ENCODE measurements around the gene CRYBG2.
"Not testable (repeated sequence)": the region's sequence is repeated elsewhere in the genome, so short reads cannot be mapped to it uniquely, and the experiment has no call there.

- TF ChIP-seq, protein P1, sequence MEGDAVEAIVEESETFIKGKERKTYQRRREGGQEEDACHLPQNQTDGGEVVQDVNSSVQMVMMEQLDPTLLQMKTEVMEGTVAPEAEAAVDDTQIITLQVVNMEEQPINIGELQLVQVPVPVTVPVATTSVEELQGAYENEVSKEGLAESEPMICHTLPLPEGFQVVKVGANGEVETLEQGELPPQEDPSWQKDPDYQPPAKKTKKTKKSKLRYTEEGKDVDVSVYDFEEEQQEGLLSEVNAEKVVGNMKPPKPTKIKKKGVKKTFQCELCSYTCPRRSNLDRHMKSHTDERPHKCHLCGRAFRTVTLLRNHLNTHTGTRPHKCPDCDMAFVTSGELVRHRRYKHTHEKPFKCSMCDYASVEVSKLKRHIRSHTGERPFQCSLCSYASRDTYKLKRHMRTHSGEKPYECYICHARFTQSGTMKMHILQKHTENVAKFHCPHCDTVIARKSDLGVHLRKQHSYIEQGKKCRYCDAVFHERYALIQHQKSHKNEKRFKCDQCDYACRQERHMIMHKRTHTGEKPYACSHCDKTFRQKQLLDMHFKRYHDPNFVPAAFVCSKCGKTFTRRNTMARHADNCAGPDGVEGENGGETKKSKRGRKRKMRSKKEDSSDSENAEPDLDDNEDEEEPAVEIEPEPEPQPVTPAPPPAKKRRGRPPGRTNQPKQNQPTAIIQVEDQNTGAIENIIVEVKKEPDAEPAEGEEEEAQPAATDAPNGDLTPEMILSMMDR (IDR thresholded peaks at IDR 0.05; ENCODE audit: low read depth, low read length), result not testable (repeated sequence)
- TF ChIP-seq POLR2A (IDR thresholded peaks at IDR 0.05; ENCODE audit: extremely low read depth, insufficient read length), result not testable (repeated sequence)
Measured at GRCh38 chr1:26292735-26293134, 61.2 kb downstream of the CRYBG2 start.
